K562 (cell line): ENCODE measurements around the gene PCNX2.

ENCODE experiments used
- KAT7 ChIP-seq: sonication (generic); formaldehyde crosslinking; IDR thresholded peaks from 2 replicates; pipeline ENCODE4 v1.8.0; 2022; ENCODE audit warnings: missing genetic modification reagents, mild to moderate bottlenecking, borderline replicate concordance
- TARDBP ChIP-seq: fragments of 450-650 bp; IDR thresholded peaks from 2 replicates; pipeline ENCODE4 v1.6.1; 2016

DNA sequence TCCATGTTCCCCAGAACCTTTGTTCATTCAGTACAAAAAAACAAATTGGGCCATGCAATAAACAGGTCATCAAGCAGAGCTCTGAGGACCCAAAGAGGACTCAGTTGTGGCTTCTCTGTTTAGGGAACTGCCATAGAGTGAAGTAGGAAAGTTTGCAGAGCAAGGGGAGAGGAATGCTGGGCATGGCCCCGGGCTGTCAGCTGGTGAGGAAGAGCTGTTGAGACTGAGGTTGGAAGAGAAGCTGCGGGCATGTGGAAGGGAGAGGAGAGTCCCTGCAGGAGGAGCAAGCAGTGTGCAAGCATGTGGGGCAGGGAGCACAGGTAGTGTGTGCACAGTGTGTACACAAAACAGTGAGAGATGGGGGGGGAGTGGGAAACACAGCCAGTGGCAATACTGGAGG is 273.3 kb downstream of the PCNX2 start:
- TF ChIP-seq KAT7 (CRISPR knock-in tag) (no peak), TARDBP (no peak)
